Left kidney (tissue), 2 donors: ENCODE results near the gene CCNQ. TPM values are rescaled to one million over a fixed set of nuclear protein-coding genes. Genes with fewer than 3 reads are reported as not detected.

Experiments used
- DNase-seq: peaks from one replicate; pipeline ENCODE4 v3.0.0-alpha.2; 2013
- polyA plus RNA-seq: library from polyadenylated mRNA; unstranded; fragments of 120-200 nt; gene quantifications from one replicate; pipeline ENCODE4 v1.2.1, GENCODE V29; 2013; ENCODE audit not compliant: insufficient read length

Gene CCNQ
- polyA plus RNA-seq, 1 donor: 14.7 TPM

GRCh38 chrX:153638436-153639176 lies 39.7 kb upstream of the CCNQ start:
- no peak for DNase-seq

GRCh38 chrX:153638041-153638371 lies 39.1 kb upstream of the CCNQ start:
- no peak for DNase-seq

- no peak for DNase-seq
Measured at GRCh38 chrX:153637121-153638040, 38.4 kb upstream of the CCNQ start.

- no peak for DNase-seq
Measured at GRCh38 chrX:153636716-153637115, 37.8 kb upstream of the CCNQ start.

GRCh38 chrX:153635788-153636668 lies 37.1 kb upstream of the CCNQ start:
- no peak for DNase-seq

- DNase-seq: no peak
Measured at GRCh38 chrX:153635388-153635787, 36.4 kb upstream of the CCNQ start.

- no peak for DNase-seq
Measured at GRCh38 chrX:153634832-153635231, 35.9 kb upstream of the CCNQ start.

- DNase-seq: no peak
Measured at GRCh38 chrX:153634236-153634635, 35.3 kb upstream of the CCNQ start.

- DNase-seq: no peak
Measured at GRCh38 chrX:153633607-153634180, 34.8 kb upstream of the CCNQ start.

- DNase-seq: no peak
Measured at GRCh38 chrX:153633048-153633447, 34.1 kb upstream of the CCNQ start.

- DNase-seq: no peak
Measured at GRCh38 chrX:153632595-153632946, 33.6 kb upstream of the CCNQ start.

GRCh38 chrX:153631907-153632594 lies 33.1 kb upstream of the CCNQ start:
- DNase-seq: no peak

- DNase-seq: no peak
Measured at GRCh38 chrX:153631346-153631745, 32.4 kb upstream of the CCNQ start.

GRCh38 chrX:153628665-153629064 lies 29.7 kb upstream of the CCNQ start:
- no peak for DNase-seq

GRCh38 chrX:153628129-153628528 lies 29.2 kb upstream of the CCNQ start:
- no peak for DNase-seq

- DNase-seq: no peak
Measured at GRCh38 chrX:153627675-153628111, 28.8 kb upstream of the CCNQ start.

GRCh38 chrX:153626863-153627674 lies 28.1 kb upstream of the CCNQ start:
- no peak for DNase-seq

- no peak for DNase-seq
Measured at GRCh38 chrX:153626025-153626633, 27.2 kb upstream of the CCNQ start.

GRCh38 chrX:153625271-153626024 lies 26.5 kb upstream of the CCNQ start:
- no peak for DNase-seq
